Gastroesophageal sphincter (tissue), 3 donors: Measurements from ENCODE around the gene DISC1.

Experiments
- POLR2A ChIP-seq, 2 donors: fragments of 450-650 bp; IDR thresholded peaks; one replicate each; pipeline ENCODE4 v1.6.1; 2017; ENCODE audit warnings: antibody characterized with exemption in 2 of 2, mild to moderate bottlenecking in 2 of 2, moderate library complexity in 1 of 2
- POLR2AphosphoS5 ChIP-seq: sonication (generic); formaldehyde crosslinking; IDR thresholded peaks from one replicate; pipeline ENCODE4 v1.6.1; 2017; ENCODE audit warnings: antibody characterized with exemption
- TF ChIP-seq, protein P1 (sequence below), 4 experiments: fragments of 200-600 bp in 2 of 4; fragments of 450-650 bp in 2 of 4; sonication (generic) in 1 of 4; IDR thresholded peaks; one replicate each; pipeline ENCODE4 v1.5.1; 2017 to 2019; ENCODE audit warnings: antibody characterized with exemption in 4 of 4, mild to moderate bottlenecking in 2 of 4, moderate library complexity in 2 of 4

DNA sequence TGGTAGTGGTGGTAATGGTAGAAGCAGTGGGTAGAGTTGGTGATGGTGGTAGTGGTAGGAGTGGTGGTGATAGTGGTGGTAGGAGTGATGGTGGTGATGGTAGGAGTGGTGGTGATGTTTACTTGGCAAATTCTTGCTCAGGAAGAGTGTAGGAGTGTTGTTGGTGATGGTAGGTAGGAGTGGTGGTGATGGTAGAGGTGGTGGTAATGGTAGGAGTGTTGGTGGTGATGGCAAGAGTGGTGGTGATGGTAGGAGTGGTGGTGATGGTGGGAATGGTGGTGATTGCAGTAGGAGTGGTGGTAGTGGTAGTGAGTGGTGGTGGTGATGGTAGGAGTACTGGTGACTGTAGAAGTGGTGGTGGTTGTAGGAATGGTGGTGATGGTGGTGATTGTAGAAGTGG is 106.5 kb downstream of the DISC1 start:
- TF ChIP-seq, protein P1, sequence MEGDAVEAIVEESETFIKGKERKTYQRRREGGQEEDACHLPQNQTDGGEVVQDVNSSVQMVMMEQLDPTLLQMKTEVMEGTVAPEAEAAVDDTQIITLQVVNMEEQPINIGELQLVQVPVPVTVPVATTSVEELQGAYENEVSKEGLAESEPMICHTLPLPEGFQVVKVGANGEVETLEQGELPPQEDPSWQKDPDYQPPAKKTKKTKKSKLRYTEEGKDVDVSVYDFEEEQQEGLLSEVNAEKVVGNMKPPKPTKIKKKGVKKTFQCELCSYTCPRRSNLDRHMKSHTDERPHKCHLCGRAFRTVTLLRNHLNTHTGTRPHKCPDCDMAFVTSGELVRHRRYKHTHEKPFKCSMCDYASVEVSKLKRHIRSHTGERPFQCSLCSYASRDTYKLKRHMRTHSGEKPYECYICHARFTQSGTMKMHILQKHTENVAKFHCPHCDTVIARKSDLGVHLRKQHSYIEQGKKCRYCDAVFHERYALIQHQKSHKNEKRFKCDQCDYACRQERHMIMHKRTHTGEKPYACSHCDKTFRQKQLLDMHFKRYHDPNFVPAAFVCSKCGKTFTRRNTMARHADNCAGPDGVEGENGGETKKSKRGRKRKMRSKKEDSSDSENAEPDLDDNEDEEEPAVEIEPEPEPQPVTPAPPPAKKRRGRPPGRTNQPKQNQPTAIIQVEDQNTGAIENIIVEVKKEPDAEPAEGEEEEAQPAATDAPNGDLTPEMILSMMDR (IDR thresholded peaks at IDR 0.05): no peak
- no peak for TF ChIP-seq POLR2AphosphoS5
- TF ChIP-seq POLR2A (IDR thresholded peaks at IDR 0.05): no peak
